Islet precursor cell (in vitro differentiated cells): ENCODE results near the gene SYTL2.

ENCODE experiments used
- DNase-seq: peaks from one replicate; pipeline ENCODE4 v3.0.0-alpha.2; 2018

Gene SYTL2

DNA sequence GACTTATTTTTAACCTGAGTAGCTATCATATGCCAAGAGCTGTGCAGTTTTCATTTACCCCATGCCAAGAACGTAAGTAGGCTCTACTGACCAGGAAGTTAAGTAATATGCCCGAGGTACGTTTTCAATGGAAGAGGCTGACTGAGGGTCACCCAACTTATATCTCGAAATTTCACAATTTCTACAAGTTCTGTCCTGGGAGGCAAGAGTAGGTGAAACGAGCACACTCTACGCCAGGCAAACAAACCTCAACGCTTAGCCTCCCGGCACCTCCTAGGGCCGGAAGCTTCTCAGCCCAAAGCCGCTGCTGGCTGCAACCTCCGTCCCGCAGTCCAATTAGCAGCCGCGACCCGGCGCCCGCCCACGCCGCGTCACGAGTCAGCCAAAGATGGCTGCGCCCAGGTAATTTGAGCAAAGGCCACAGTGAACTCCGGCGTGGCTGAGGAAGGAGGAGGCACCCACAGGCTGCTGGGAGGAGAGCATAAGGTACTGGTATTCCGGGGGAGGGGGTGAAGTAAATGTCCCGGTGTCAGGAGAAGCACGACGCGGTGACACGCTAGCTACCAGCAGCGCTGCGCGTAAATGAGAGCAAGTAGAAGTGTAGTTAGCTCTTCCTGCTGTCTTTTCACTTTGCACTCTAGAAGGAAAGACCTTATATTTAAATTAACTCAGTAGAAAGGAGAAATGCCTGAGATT lies 163.2 kb downstream of the SYTL2 start, which contains the start of gene TMEM126A:
TSS of gene TMEM126A (plus strand) at position 364 of the 696 bp plus-strand sequence. CDS start 2,289 bp downstream, outside the sequence.
- DNase-seq, result peak; percentile 98

DNA sequence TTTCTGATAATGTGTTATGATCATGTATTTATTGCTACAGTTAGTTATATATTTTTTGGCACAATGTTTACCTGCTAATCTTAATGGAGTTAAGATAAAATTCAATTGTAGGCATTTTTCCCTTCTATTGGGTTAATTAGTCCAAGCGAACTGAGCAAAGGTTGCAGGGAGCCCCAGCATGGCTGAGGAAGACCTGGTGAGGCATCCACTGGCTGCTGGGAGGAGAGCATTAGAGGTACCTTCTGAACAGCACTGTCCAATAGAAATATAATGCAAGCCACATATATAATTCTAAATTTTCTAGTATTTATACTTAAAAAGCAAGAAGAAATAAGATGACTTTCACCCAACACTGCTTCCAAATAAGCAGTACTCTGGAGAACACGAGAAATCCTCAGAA lies 163.9 kb downstream of the SYTL2 start:
- no peak for DNase-seq
